WTC11 (cell line): ENCODE data around the gene C1QTNF8. TPM values are rescaled to one million over a fixed set of nuclear protein-coding genes. Genes with fewer than 3 reads are reported as not detected.

Source experiments
- ATAC-seq: fragments of 200-7000 bp; cut with Tn5 transposase; 2 replicates; pipeline ENCODE4 v1.10.0; 2021; ENCODE audit warnings: mild to moderate bottlenecking, moderate library complexity
- CTCF ChIA-PET: fragments of 300-600 bp; sonication (Branson Sonifier 250); formaldehyde crosslinking; loops from one replicate; lab custom pipeline; 2021; ENCODE audit warnings: antibody characterized with exemption; lab: Charles Lee
- POLR2A ChIA-PET: fragments of 350-600 bp; sonication (Branson Sonifier 250); formaldehyde crosslinking; loops from one replicate; lab custom pipeline; 2021; ENCODE audit warnings: antibody characterized with exemption; lab: Charles Lee
- DNase-seq: peaks from one replicate; pipeline ENCODE4 v3.0.0; 2021; ENCODE audit warnings: low spot score
- H3K27ac Mint-ChIP-seq: 2 replicates; pipeline ENCODE4 v1.8.0; 2021; ENCODE audit warnings: mixed read lengths
- H3K27me3 Mint-ChIP-seq: 2 replicates; pipeline ENCODE4 v1.8.0; 2021; ENCODE audit warnings: low read depth, mild to moderate bottlenecking, moderate library complexity, mixed read lengths
- H3K36me3 Mint-ChIP-seq: 2 replicates; pipeline ENCODE4 v1.8.0; 2021; ENCODE audit warnings: mixed read lengths
- H3K4me1 Mint-ChIP-seq: 2 replicates; pipeline ENCODE4 v1.8.0; 2022; ENCODE audit warnings: mixed read lengths
- H3K4me3 Mint-ChIP-seq: 2 replicates; pipeline ENCODE4 v1.8.0; 2021; ENCODE audit warnings: mild to moderate bottlenecking, moderate library complexity, mixed read lengths
- H3K9me3 Mint-ChIP-seq: 2 replicates; pipeline ENCODE4 v1.8.0; 2021; ENCODE audit warnings: mixed read lengths
- ATF6 ChIP-seq: sonication (generic); formaldehyde crosslinking; IDR thresholded peaks from 2 replicates; pipeline ENCODE4 v1.8.1; 2023; ENCODE audit warnings: mild to moderate bottlenecking, missing genetic modification reagents
- CDX4 ChIP-seq: fragments of 250-450 bp; sonication (Bioruptor Pico); IDR thresholded peaks from 2 replicates; pipeline ENCODE4 v1.9.0; 2021; ENCODE audit warnings: moderate library complexity, mild to moderate bottlenecking, inconsistent platforms, borderline replicate concordance
- ETV6 ChIP-seq: sonication (generic); formaldehyde crosslinking; IDR thresholded peaks from 2 replicates; pipeline ENCODE4 v1.8.1; 2022; ENCODE audit warnings: mild to moderate bottlenecking, missing genetic modification reagents
- JAZF1 ChIP-seq: fragments of 250-450 bp; sonication (Bioruptor Pico); IDR thresholded peaks from 2 replicates; pipeline ENCODE4 v1.9.0; 2021; ENCODE audit warnings: moderate library complexity, mild to moderate bottlenecking, inconsistent platforms
- JUN ChIP-seq: sonication (generic); formaldehyde crosslinking; IDR thresholded peaks from 2 replicates; pipeline ENCODE4 v1.8.0; 2023; ENCODE audit warnings: mild to moderate bottlenecking, missing genetic modification reagents
- KAT7 ChIP-seq: sonication (generic); formaldehyde crosslinking; IDR thresholded peaks from 2 replicates; pipeline ENCODE4 v1.8.1; 2023; ENCODE audit warnings: missing genetic modification reagents, mild to moderate bottlenecking, borderline replicate concordance
- MXD4 ChIP-seq: fragments of 250-450 bp; sonication (Bioruptor Pico); IDR thresholded peaks from 2 replicates; pipeline ENCODE4 v1.8.0; 2021; ENCODE audit warnings: mild to moderate bottlenecking, moderate library complexity, borderline replicate concordance
- NFYB ChIP-seq: sonication (generic); formaldehyde crosslinking; conservative IDR thresholded peaks from 2 replicates; pipeline ENCODE4 v1.8.0; 2022; ENCODE audit warnings: low read depth, missing genetic modification reagents
- SOX15 ChIP-seq: fragments of 250-450 bp; sonication (Bioruptor Pico); IDR thresholded peaks from 2 replicates; pipeline ENCODE4 v1.9.0; 2021; ENCODE audit warnings: mild to moderate bottlenecking
- SP1 ChIP-seq: sonication (generic); formaldehyde crosslinking; conservative IDR thresholded peaks from 2 replicates; pipeline ENCODE4 v1.8.1; 2022; ENCODE audit warnings: missing genetic modification reagents
- TEAD4 ChIP-seq: sonication (generic); formaldehyde crosslinking; IDR thresholded peaks from 2 replicates; pipeline ENCODE4 v1.8.0; 2022; ENCODE audit warnings: mild to moderate bottlenecking, missing genetic modification reagents
- USF1 ChIP-seq: sonication (generic); formaldehyde crosslinking; IDR thresholded peaks from 2 replicates; pipeline ENCODE4 v1.8.0; 2022; ENCODE audit warnings: mild to moderate bottlenecking, missing genetic modification reagents
- ZBTB21 ChIP-seq: sonication (generic); formaldehyde crosslinking; IDR thresholded peaks from 2 replicates; pipeline ENCODE4 v1.8.1; 2023; ENCODE audit warnings: mild to moderate bottlenecking, missing genetic modification reagents, borderline replicate concordance
- ZNF121 ChIP-seq: sonication (generic); formaldehyde crosslinking; IDR thresholded peaks from 2 replicates; pipeline ENCODE4 v1.8.0; 2023; ENCODE audit warnings: missing genetic modification reagents
- ZNF219 ChIP-seq: sonication (generic); formaldehyde crosslinking; IDR thresholded peaks from 2 replicates; pipeline ENCODE4 v1.8.0; 2023; ENCODE audit warnings: missing genetic modification reagents, mild to moderate bottlenecking, borderline replicate concordance
- ZNF425 ChIP-seq: fragments of 250-450 bp; sonication (Bioruptor Pico); conservative IDR thresholded peaks from 2 replicates; pipeline ENCODE4 v1.9.0; 2021; ENCODE audit warnings: mild to moderate bottlenecking
- ZNF532 ChIP-seq: fragments of 250-450 bp; sonication (Bioruptor Pico); IDR thresholded peaks from 2 replicates; pipeline ENCODE4 v1.9.0; 2021; ENCODE audit warnings: mild to moderate bottlenecking, borderline replicate concordance
- ZNF671 ChIP-seq: fragments of 250-450 bp; sonication (Bioruptor Pico); IDR thresholded peaks from 2 replicates; pipeline ENCODE4 v1.8.0; 2021; ENCODE audit warnings: mild to moderate bottlenecking
- total RNA-seq: library from RNA; stranded (reverse); gene quantifications from 3 replicates; pipeline ENCODE4 v1.2.3, GENCODE V29; 2021
- TF ChIP-seq, protein P1 (sequence below): sonication (generic); formaldehyde crosslinking; IDR thresholded peaks from 2 replicates; pipeline ENCODE4 v1.8.0; 2022; ENCODE audit warnings: mild to moderate bottlenecking, missing genetic modification reagents
- TF ChIP-seq, protein P2 (sequence below): sonication (generic); formaldehyde crosslinking; IDR thresholded peaks from 2 replicates; pipeline ENCODE4 v1.8.1; 2022; ENCODE audit warnings: mild to moderate bottlenecking, missing genetic modification reagents, moderate library complexity, borderline replicate concordance

Gene C1QTNF8
- total RNA-seq, 1 experiment from 2014 or later, result 0.13 TPM

GRCh38 chr16:1133810-1134520, 37.9 kb upstream of the C1QTNF8 start:
- no peaks in the 10 kb centered on the region for H3K4me1 Mint-ChIP-seq
- no peak for ATAC-seq
- no peaks in the 10 kb centered on the region for H3K9me3 Mint-ChIP-seq
- TF ChIP-seq ZNF671, result no peak
- TF ChIP-seq JUN, result no peak
- no peak for TF ChIP-seq CDX4 (CRISPR knock-in tag)
- no peak for TF ChIP-seq KAT7
- no peak for TF ChIP-seq JAZF1 (CRISPR knock-in tag)
- no peak for TF ChIP-seq ZNF121 (CRISPR knock-in tag)
- no peak for TF ChIP-seq ETV6 (CRISPR knock-in tag)
- no peak for TF ChIP-seq ZNF219 (CRISPR knock-in tag)
- TF ChIP-seq ZBTB21 (CRISPR knock-in tag), result no peak
- no peak for TF ChIP-seq MXD4 (CRISPR knock-in tag)
- TF ChIP-seq, protein P1, sequence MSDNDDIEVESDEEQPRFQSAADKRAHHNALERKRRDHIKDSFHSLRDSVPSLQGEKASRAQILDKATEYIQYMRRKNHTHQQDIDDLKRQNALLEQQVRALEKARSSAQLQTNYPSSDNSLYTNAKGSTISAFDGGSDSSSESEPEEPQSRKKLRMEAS (CRISPR knock-in tag), result no peak
- TF ChIP-seq, protein P2, sequence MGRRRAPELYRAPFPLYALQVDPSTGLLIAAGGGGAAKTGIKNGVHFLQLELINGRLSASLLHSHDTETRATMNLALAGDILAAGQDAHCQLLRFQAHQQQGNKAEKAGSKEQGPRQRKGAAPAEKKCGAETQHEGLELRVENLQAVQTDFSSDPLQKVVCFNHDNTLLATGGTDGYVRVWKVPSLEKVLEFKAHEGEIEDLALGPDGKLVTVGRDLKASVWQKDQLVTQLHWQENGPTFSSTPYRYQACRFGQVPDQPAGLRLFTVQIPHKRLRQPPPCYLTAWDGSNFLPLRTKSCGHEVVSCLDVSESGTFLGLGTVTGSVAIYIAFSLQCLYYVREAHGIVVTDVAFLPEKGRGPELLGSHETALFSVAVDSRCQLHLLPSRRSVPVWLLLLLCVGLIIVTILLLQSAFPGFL (CRISPR knock-in tag), result no peak
- TF ChIP-seq SOX15, result no peak
- TF ChIP-seq ATF6, result no peak
- TF ChIP-seq NFYB, result no peak
- no peak for TF ChIP-seq USF1 (CRISPR knock-in tag)
- no peak for TF ChIP-seq TEAD4 (CRISPR knock-in tag)
- no peak for TF ChIP-seq ZNF425 (CRISPR knock-in tag)
- TF ChIP-seq SP1 (CRISPR knock-in tag), result no peak
- TF ChIP-seq ZNF532 (CRISPR knock-in tag), result no peak
- ChIA-PET CTCF (no interaction called here), POLR2A (no interaction called here)
- no peaks in the 10 kb centered on the region; the same call in 1 of the 2 replicates for H3K27me3 Mint-ChIP-seq
- DNase-seq, result no peak
- no peak overlapping the region for H3K27ac Mint-ChIP-seq
- H3K36me3 Mint-ChIP-seq, result no peaks in the 10 kb centered on the region
- H3K4me3 Mint-ChIP-seq, result no peak overlapping the region
